ENCODE results near the gene UBALD2.
"Not testable (repeated sequence)": the region's sequence is repeated elsewhere in the genome, so short reads cannot be mapped to it uniquely, and the experiment has no call there.

Gene UBALD2

GRCh38 chr17:76255801-76256429 lies 9.2 kb upstream of the UBALD2 start:
- DNase-seq (ENCODE audit: extremely low read depth, low read depth), result no peak
- TF ChIP-seq, protein P1, sequence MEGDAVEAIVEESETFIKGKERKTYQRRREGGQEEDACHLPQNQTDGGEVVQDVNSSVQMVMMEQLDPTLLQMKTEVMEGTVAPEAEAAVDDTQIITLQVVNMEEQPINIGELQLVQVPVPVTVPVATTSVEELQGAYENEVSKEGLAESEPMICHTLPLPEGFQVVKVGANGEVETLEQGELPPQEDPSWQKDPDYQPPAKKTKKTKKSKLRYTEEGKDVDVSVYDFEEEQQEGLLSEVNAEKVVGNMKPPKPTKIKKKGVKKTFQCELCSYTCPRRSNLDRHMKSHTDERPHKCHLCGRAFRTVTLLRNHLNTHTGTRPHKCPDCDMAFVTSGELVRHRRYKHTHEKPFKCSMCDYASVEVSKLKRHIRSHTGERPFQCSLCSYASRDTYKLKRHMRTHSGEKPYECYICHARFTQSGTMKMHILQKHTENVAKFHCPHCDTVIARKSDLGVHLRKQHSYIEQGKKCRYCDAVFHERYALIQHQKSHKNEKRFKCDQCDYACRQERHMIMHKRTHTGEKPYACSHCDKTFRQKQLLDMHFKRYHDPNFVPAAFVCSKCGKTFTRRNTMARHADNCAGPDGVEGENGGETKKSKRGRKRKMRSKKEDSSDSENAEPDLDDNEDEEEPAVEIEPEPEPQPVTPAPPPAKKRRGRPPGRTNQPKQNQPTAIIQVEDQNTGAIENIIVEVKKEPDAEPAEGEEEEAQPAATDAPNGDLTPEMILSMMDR (IDR thresholded peaks at IDR 0.05; ENCODE audit: low read depth, low read length), result no peak

DNA sequence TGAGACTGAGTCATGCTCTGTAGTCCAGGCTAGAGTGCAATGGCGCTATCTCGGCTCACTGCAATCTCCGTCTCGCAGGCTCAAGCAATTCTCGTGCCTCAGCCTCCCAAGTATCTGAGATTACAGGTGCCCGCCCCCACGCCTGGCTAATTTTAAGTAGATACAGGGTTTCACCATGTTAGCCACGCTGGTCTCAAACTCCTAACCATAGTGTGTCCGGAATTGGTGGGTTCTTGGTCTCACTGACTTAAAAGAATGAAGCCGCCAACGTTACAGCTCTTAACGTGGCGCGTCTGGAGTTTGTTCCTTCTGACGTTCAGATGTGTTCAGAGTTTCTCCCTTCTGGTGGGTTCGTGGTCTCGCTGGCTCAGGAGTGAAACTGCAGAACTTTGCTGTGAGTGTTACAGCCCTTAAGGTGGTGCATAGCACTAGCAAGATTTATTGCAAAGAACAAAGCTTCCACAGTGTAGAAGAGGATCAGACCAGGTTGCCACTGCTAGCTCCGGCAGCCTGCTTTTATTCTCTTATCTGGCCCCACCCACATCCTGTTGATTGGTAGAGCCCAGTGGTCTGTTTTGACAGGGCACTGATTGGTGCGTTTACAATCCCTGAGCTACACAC lies 8.6 kb upstream of the UBALD2 start:
- DNase-seq (ENCODE audit: extremely low read depth, low read depth), result not testable (repeated sequence)

GRCh38 chr17:76260220-76260619 lies 4.9 kb upstream of the UBALD2 start:
- TF ChIP-seq, protein P1 (IDR thresholded peaks at IDR 0.05; ENCODE audit: low read depth, low read length), result no peak

DNA sequence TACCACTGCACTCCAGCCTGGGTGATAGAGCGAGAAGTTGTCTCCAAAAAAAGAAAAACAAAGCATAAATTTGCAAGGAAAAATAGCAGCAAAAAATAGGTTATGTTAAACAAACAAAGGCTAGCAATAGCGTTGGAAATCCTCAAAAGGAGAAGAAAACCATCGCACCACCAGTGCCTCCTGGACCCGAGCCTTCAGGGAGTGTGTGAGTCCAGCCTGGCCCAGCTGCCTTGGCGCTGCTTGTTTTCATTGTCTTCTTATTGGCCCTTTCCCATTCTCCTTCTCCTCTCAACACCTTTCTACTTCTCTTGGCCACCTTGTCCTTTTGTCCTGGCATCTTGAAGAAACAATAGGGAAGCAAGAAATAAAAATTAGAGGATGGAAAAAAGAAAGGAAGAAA lies 4.5 kb upstream of the UBALD2 start:
- TF ChIP-seq, protein P1 (IDR thresholded peaks at IDR 0.05; ENCODE audit: low read depth, low read length), result no peak
- DNase-seq (ENCODE audit: extremely low read depth, low read depth), result no peak

More at GRCh38 chr17:76260220-76260619, 4.9 kb upstream of the UBALD2 start:
- no peak for DNase-seq (ENCODE audit: extremely low read depth, low read depth)

- TF ChIP-seq, protein P1 (IDR thresholded peaks at IDR 0.05; ENCODE audit: low read depth, low read length), result no peak
- DNase-seq (ENCODE audit: extremely low read depth, low read depth), result no peak
These were observed 3.5 kb upstream of the UBALD2 start for GRCh38 chr17:76261421-76262215.

DNA sequence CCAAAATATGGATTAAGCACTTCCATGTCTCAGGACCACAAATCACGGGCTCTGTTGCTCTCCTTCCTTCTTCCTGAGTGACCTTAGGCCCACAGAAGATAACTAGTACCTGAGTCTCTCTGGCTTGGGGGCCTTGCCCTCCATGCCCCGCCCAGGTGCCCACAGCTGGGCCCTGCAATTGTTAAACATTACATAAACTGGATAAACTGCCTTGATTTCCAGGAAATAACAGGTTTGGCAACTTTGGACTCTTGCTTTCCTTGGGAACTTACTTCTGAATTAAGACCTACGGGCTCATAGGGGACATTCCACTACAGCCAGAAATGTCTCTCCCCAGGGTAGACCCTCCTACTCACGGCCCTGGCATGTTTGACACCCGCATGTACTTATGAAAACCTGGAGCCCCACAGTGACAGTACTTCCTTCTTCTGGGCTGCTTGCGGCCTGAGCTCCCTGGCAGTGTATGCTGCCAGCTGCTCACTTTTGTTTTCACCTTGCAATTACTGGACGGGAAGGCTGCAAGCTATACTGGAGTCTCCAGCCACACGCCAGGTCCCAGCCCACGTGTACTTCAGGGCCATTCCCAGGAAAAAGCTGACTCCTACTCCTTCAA lies 2.3 kb upstream of the UBALD2 start:
- DNase-seq (ENCODE audit: extremely low read depth, low read depth), result no peak
- TF ChIP-seq, protein P1 (IDR thresholded peaks at IDR 0.05; ENCODE audit: low read depth, low read length), result no peak

- no peak for DNase-seq (ENCODE audit: extremely low read depth, low read depth)
- TF ChIP-seq, protein P1 (IDR thresholded peaks at IDR 0.05; ENCODE audit: low read depth, low read length), result no peak
These were observed 1.3 kb upstream of the UBALD2 start for GRCh38 chr17:76263896-76264295.

Data from AG09319 (cell line).